DOHH2 (cell line): ENCODE measurements around the gene ALOX12B.

Experiments
- H3F3A ChIP-seq: fragments of 200-600 bp; sonication (generic), shearing (Covaris generic); 2 replicates; pipeline ENCODE4 v1.6.0; 2016; ENCODE audit warnings: antibody characterized with exemption, mild to moderate bottlenecking; ENCODE audit not compliant: control insufficient read depth, insufficient read depth
- H3K27ac ChIP-seq: fragments of 200-600 bp; sonication (generic); 2 replicates; pipeline ENCODE4 v1.5.1; 2014; ENCODE audit warnings: low read depth, mild to moderate bottlenecking, low read length, moderate library complexity
- H3K27me3 ChIP-seq: fragments of 200-600 bp; sonication (generic); 2 replicates; pipeline ENCODE4 v1.6.1; 2014; ENCODE audit warnings: mild to moderate bottlenecking, low read length, mixed read lengths; ENCODE audit not compliant: control insufficient read depth
- H3K36me3 ChIP-seq: fragments of 200-600 bp; sonication (generic); 2 replicates; pipeline ENCODE4 v1.6.1; 2014; ENCODE audit warnings: mild to moderate bottlenecking, low read length, moderate library complexity, mixed read lengths; ENCODE audit not compliant: control insufficient read depth
- H3K4me1 ChIP-seq: fragments of 200-600 bp; sonication (generic); 2 replicates; pipeline ENCODE4 v1.6.1; 2014; ENCODE audit warnings: mild to moderate bottlenecking, low read length, mixed read lengths; ENCODE audit not compliant: control insufficient read depth
- H3K4me2 ChIP-seq: fragments of 200-600 bp; sonication (generic); 2 replicates; pipeline ENCODE4 v1.6.0; 2014; ENCODE audit warnings: mild to moderate bottlenecking, low read length, moderate library complexity
- H3K4me3 ChIP-seq: fragments of 200-600 bp; sonication (generic); 2 replicates; pipeline ENCODE4 v1.5.1; 2014; ENCODE audit warnings: mild to moderate bottlenecking, low read length, mixed read lengths
- H3K79me2 ChIP-seq: fragments of 200-600 bp; sonication (generic); 2 replicates; pipeline ENCODE4 v1.6.1; 2014; ENCODE audit warnings: mild to moderate bottlenecking, low read length, mixed read lengths; ENCODE audit not compliant: control insufficient read depth
- H3K9me2 ChIP-seq: fragments of 200-600 bp; sonication (generic); replicated peaks from 2 replicates; pipeline ENCODE4 v1.6.1; 2014; ENCODE audit warnings: mild to moderate bottlenecking, low read length, mixed read lengths; ENCODE audit not compliant: control insufficient read depth
- H3K9me3 ChIP-seq: fragments of 200-600 bp; sonication (generic); 2 replicates; pipeline ENCODE4 v1.6.1; 2014; ENCODE audit warnings: antibody characterized with exemption, low read length, mixed read lengths; ENCODE audit not compliant: control insufficient read depth, insufficient read depth
- H4K20me1 ChIP-seq: fragments of 200-600 bp; sonication (generic); 2 replicates; pipeline ENCODE4 v1.6.0; 2014; ENCODE audit warnings: low read depth, mild to moderate bottlenecking, antibody characterized with exemption, low read length, moderate library complexity; ENCODE audit not compliant: control insufficient read depth, insufficient read depth
- CTCF ChIP-seq: fragments of 200-600 bp; sonication (generic); IDR thresholded peaks from one replicate; pipeline ENCODE4 v1.5.1; 2014; ENCODE audit warnings: antibody characterized with exemption, mild to moderate bottlenecking, low read depth, low read length; ENCODE audit not compliant: poor library complexity, severe bottlenecking
- EZH2phosphoT487 ChIP-seq: fragments of 200-600 bp; sonication (generic); IDR thresholded peaks from 2 replicates; pipeline ENCODE4 v1.6.1; 2017; ENCODE audit warnings: borderline replicate concordance, mild to moderate bottlenecking, antibody characterized with exemption, low read length, moderate library complexity, mixed read lengths

ALOX12B gene

GRCh38 chr17:8123695-8124349 lies 36.3 kb upstream of the ALOX12B start, which contains the start of gene HES7:
Gene HES7, minus strand, starts transcription at chr17:8124106. Its CDS starts 22 bp downstream, at chr17:8124084.
- Histone ChIP-seq H3K9me3 (no peaks in the 10 kb centered on the region), H3K79me2 (no peaks in the 10 kb centered on the region), H3K4me2 (peak within 1 kb of the TSS; percentile 98), H3F3A (peaks cover 31% of the 10 kb centered on the region), H3K27ac (no peak within 1 kb of the TSS), H3K27me3 (peaks cover 50% of the 10 kb centered on the region), H4K20me1 (0 out of 2 replicates have a peak, but pooled peaks cover 7% of the 10 kb centered on the region), H3K4me3 (peak within 1 kb of the TSS; percentile 80), H3K9me2 (no peaks in the 10 kb centered on the region), H3K36me3 (no peaks in the 10 kb centered on the region), H3K4me1 (peaks cover 63% of the 10 kb centered on the region)
- TF ChIP-seq EZH2phosphoT487 = peak; percentile 7
- no peak for TF ChIP-seq CTCF

- peaks cover 31% of the 10 kb centered on the region for H3F3A ChIP-seq
- no peaks in the 10 kb centered on the region for H3K9me3 ChIP-seq
- H3K27me3 ChIP-seq = peaks cover 48% of the 10 kb centered on the region
- 0 out of 2 replicates have a peak, but pooled peaks cover 7% of the 10 kb centered on the region for H4K20me1 ChIP-seq
- H3K4me1 ChIP-seq = peaks cover 67% of the 10 kb centered on the region
- H3K4me3 ChIP-seq = peak overlapping the region; percentile 80
- no peak overlapping the region for H3K27ac ChIP-seq
- TF ChIP-seq CTCF (no peak), EZH2phosphoT487 (peak; percentile 72)
- H3K4me2 ChIP-seq = peak overlapping the region; percentile 98
- H3K79me2 ChIP-seq = no peaks in the 10 kb centered on the region
- no peaks in the 10 kb centered on the region for H3K9me2 ChIP-seq
- no peaks in the 10 kb centered on the region for H3K36me3 ChIP-seq
Measured at GRCh38 chr17:8122924-8123694, 35.6 kb upstream of the ALOX12B start.

- Histone ChIP-seq H3K4me3 (peak overlapping the region; percentile 80), H3F3A (peaks cover 31% of the 10 kb centered on the region), H3K9me3 (no peaks in the 10 kb centered on the region), H3K36me3 (no peaks in the 10 kb centered on the region), H4K20me1 (0 out of 2 replicates have a peak, but pooled peaks cover 7% of the 10 kb centered on the region), H3K79me2 (no peaks in the 10 kb centered on the region), H3K27ac (no peak overlapping the region), H3K4me1 (peaks cover 74% of the 10 kb centered on the region), H3K27me3 (peaks cover 54% of the 10 kb centered on the region), H3K9me2 (no peaks in the 10 kb centered on the region), H3K4me2 (peak overlapping the region; percentile 98)
- TF ChIP-seq CTCF (no peak), EZH2phosphoT487 (peak; percentile 96)
Measured at GRCh38 chr17:8122422-8122923, 35.0 kb upstream of the ALOX12B start.
